ENCODE measurements around the gene PLEKHG5.

GRCh38 chr1:6505367-6506209, 14.1 kb upstream of the PLEKHG5 start:
- no peak for TF ChIP-seq EGR1 (IDR thresholded peaks at IDR 0.05; ENCODE audit: low read depth in 2 of 2)
- no peak for TF ChIP-seq CTCF (IDR thresholded peaks at IDR 0.05; ENCODE audit: low read depth, low read length, missing input control)
- TF ChIP-seq MAX (IDR thresholded peaks at IDR 0.05): no peak
- TF ChIP-seq YY1 (IDR thresholded peaks at IDR 0.05): no peak
- no peak for TF ChIP-seq NR2F2 (IDR thresholded peaks at IDR 0.05)
- no peak for TF ChIP-seq TAF1 (conservative IDR thresholded peaks at IDR 0.05)
- TF ChIP-seq REST (IDR thresholded peaks at IDR 0.05): no peak
- no peak for TF ChIP-seq ATF3 (IDR thresholded peaks at IDR 0.05)
- TF ChIP-seq SP1 (IDR thresholded peaks at IDR 0.05): no peak
- TF ChIP-seq RAD21 (IDR thresholded peaks at IDR 0.05): no peak
- TF ChIP-seq ZBTB33 (IDR thresholded peaks at IDR 0.05): no peak
- TF ChIP-seq GABPA (IDR thresholded peaks at IDR 0.05 in 1 of 2, conservative IDR thresholded peaks at IDR 0.05 in 1 of 2): no peak
- TF ChIP-seq JUND (IDR thresholded peaks at IDR 0.05): no peak
- TF ChIP-seq HNF4A (conservative IDR thresholded peaks at IDR 0.05): no peak
